OCI-LY3 (cell line): ENCODE measurements around the gene SUCLA2.

Experiments
- H2AFZ ChIP-seq: fragments of 200-600, 300-600 bp; shearing (Covaris generic); 2 replicates; pipeline ENCODE4 v1.6.0; 2014; ENCODE audit warnings: antibody characterized with exemption, low read depth, low read length
- H3K27ac ChIP-seq: fragments of 200-600, 300-600 bp; sonication (generic); 2 replicates; pipeline ENCODE4 v1.5.1; 2014; ENCODE audit warnings: mild to moderate bottlenecking, low read length, moderate library complexity, mixed read lengths
- H3K27me3 ChIP-seq: fragments of 200-600, 300-600 bp; sonication (generic); 2 replicates; pipeline ENCODE4 v1.6.1; 2014; ENCODE audit warnings: low read depth, low read length, mixed read lengths
- H3K36me3 ChIP-seq: fragments of 200-600, 300-600 bp; sonication (generic); replicated peaks from 2 replicates; pipeline ENCODE3; 2014; ENCODE audit warnings: low read depth, low read length, mixed read lengths
- H3K4me1 ChIP-seq: fragments of 300-600, 200-600 bp; sonication (generic); 2 replicates; pipeline ENCODE4 v1.6.1; 2014; ENCODE audit warnings: low read length, mixed read lengths
- H3K4me2 ChIP-seq: fragments of 200-600, 300-600 bp; sonication (generic); 2 replicates; pipeline ENCODE4 v1.6.1; 2014; ENCODE audit warnings: low read length, mixed read lengths
- H3K4me3 ChIP-seq: fragments of 300-600, 200-600 bp; sonication (generic); 2 replicates; pipeline ENCODE4 v1.5.1; 2014; ENCODE audit warnings: antibody characterized with exemption, mild to moderate bottlenecking, low read length, moderate library complexity
- H3K79me2 ChIP-seq: fragments of 300-600, 200-600 bp; shearing (Covaris generic); 2 replicates; pipeline ENCODE4 v1.6.1; 2014; ENCODE audit warnings: mild to moderate bottlenecking, low read length, mixed read lengths
- H3K9ac ChIP-seq: fragments of 300-600, 200-600 bp; shearing (Covaris generic); 2 replicates; pipeline ENCODE4 v1.6.0; 2014; ENCODE audit warnings: mild to moderate bottlenecking, low read length, moderate library complexity
- H3K9me3 ChIP-seq: fragments of 200-600, 300-600 bp; shearing (Covaris generic); 2 replicates; pipeline ENCODE4 v1.6.1; 2014; ENCODE audit warnings: low read length, mixed read lengths; ENCODE audit not compliant: insufficient read depth
- H4K20me1 ChIP-seq: fragments of 200-600, 300-600 bp; sonication (generic); 2 replicates; pipeline ENCODE4 v1.6.1; 2016; ENCODE audit warnings: low read length, mixed read lengths; ENCODE audit not compliant: insufficient read depth
- EZH2phosphoT487 ChIP-seq: fragments of 200-600 bp; shearing (Covaris generic); IDR thresholded peaks from 2 replicates; pipeline ENCODE4 v1.6.1; 2018; ENCODE audit warnings: antibody characterized with exemption, mixed run types, low read depth
- TF ChIP-seq, protein P1 (sequence below): fragments of 200-600, 300-600 bp; sonication (generic); IDR thresholded peaks from 2 replicates; pipeline ENCODE4 v1.5.1; 2014; ENCODE audit warnings: antibody characterized with exemption, low read length, low read depth

Gene SUCLA2

DNA sequence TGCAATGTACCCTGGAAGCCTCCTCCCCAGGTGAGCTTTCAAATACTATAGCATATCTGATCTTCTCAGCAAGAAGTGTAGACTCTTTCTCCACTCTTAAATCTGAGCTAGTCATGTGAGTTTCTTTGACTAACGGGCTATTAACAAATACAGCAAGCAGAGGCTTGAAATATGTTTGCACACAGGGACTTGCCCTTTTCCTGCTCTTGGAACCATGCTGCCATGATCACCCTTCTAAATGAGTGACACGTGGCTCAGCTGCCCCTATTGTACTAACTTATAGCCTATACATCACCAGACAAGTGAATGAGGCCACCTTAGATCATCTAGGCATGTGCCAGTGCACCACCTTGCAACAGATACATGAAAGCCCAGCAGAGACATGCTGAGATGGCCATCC lies 13.3 kb upstream of the SUCLA2 start:
- Histone ChIP-seq H3K4me3 (no peak overlapping the region), H3K79me2 (no peaks in the 10 kb centered on the region), H3K4me2 (no peak overlapping the region), H2AFZ (no peak overlapping the region), H3K27me3 (no peaks in the 10 kb centered on the region), H3K9me3 (no peaks in the 10 kb centered on the region), H3K36me3 (peaks cover 3% of the 10 kb centered on the region), H3K9ac (no peak overlapping the region), H4K20me1 (no peaks in the 10 kb centered on the region), H3K4me1 (no peaks in the 10 kb centered on the region), H3K27ac (no peak overlapping the region)
- TF ChIP-seq EZH2phosphoT487, result no peak
- TF ChIP-seq, protein P1, sequence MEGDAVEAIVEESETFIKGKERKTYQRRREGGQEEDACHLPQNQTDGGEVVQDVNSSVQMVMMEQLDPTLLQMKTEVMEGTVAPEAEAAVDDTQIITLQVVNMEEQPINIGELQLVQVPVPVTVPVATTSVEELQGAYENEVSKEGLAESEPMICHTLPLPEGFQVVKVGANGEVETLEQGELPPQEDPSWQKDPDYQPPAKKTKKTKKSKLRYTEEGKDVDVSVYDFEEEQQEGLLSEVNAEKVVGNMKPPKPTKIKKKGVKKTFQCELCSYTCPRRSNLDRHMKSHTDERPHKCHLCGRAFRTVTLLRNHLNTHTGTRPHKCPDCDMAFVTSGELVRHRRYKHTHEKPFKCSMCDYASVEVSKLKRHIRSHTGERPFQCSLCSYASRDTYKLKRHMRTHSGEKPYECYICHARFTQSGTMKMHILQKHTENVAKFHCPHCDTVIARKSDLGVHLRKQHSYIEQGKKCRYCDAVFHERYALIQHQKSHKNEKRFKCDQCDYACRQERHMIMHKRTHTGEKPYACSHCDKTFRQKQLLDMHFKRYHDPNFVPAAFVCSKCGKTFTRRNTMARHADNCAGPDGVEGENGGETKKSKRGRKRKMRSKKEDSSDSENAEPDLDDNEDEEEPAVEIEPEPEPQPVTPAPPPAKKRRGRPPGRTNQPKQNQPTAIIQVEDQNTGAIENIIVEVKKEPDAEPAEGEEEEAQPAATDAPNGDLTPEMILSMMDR, result no peak

DNA sequence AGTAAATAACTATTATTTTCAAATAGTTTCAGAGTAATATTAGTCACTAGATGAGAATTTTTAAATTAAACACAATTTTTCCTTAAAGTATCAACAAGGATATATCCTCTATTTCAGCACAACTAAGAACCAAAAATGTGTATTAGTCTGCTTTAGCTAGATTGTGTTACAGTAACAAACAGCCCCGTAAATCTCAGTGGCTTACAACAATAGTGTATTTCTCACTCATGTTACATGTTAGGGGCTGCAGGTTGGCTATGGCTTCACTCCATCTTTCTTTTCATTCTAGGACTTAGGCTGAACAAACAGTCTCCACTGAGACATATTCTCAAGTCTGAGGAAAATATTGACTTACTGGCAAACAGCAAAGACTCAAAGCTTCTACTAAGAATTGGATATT lies 11.6 kb upstream of the SUCLA2 start:
- H3K9ac ChIP-seq, result no peak overlapping the region
- H3K36me3 ChIP-seq, result peaks cover 3% of the 10 kb centered on the region
- no peak overlapping the region for H3K27ac ChIP-seq
- no peaks in the 10 kb centered on the region for H3K79me2 ChIP-seq
- no peaks in the 10 kb centered on the region for H4K20me1 ChIP-seq
- H3K9me3 ChIP-seq, result no peaks in the 10 kb centered on the region
- no peaks in the 10 kb centered on the region for H3K4me1 ChIP-seq
- no peak for TF ChIP-seq EZH2phosphoT487
- H3K4me2 ChIP-seq, result no peak overlapping the region
- no peaks in the 10 kb centered on the region for H3K27me3 ChIP-seq
- no peak overlapping the region for H3K4me3 ChIP-seq
- no peak overlapping the region for H2AFZ ChIP-seq

DNA sequence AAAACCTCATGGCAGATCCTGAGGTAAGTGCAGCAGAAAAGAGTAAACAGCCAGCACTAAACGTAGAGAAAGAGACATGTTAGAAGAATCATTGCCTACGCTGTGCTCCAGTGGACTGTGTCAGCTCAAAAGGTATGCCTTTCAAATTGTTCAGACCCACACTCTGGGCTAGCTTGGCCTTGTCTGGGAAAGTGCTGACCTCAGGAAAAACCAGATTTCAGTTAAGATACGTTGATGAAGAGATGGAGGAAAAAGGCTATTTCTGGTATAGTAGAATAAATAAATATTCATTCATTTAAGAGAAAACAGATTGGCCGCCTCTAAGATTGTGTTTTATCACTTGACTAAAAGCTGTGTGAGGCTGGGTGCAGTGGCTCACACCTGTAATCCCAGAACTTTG lies 9.6 kb upstream of the SUCLA2 start:
- Histone ChIP-seq H3K4me3 (no peak overlapping the region), H3K9ac (no peak overlapping the region), H3K4me2 (no peak overlapping the region), H3K27ac (no peak overlapping the region), H4K20me1 (no peaks in the 10 kb centered on the region), H2AFZ (no peak overlapping the region), H3K4me1 (no peaks in the 10 kb centered on the region), H3K36me3 (peaks cover 3% of the 10 kb centered on the region), H3K79me2 (no peaks in the 10 kb centered on the region), H3K27me3 (no peaks in the 10 kb centered on the region), H3K9me3 (no peaks in the 10 kb centered on the region)
- TF ChIP-seq EZH2phosphoT487, result no peak

DNA sequence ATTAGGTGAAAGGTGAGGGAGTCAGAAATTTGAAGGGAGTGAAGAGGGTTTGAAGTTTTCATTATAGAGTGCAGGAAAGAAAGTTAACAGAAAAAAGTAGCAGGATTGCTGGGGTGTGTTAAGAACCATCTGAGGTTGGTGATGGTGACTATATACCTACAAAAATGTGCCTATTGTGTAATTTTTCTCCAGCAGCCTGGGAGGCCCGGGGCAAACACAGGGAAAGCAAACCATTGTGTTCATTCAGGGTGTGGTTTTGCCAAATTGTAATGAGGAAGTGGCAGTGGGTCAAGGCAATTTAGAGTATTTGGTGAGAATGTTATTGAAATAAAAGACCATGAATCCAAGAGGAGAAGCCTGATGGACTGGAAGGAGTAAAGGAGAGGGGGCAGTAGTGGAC lies 8.2 kb upstream of the SUCLA2 start:
- Histone ChIP-seq H3K27ac (no peak overlapping the region), H3K4me3 (no peak overlapping the region), H3K79me2 (no peaks in the 10 kb centered on the region), H3K36me3 (peaks cover 3% of the 10 kb centered on the region), H3K27me3 (no peaks in the 10 kb centered on the region), H3K9ac (no peak overlapping the region), H3K4me2 (no peak overlapping the region), H4K20me1 (no peaks in the 10 kb centered on the region), H2AFZ (no peak overlapping the region), H3K9me3 (no peaks in the 10 kb centered on the region), H3K4me1 (no peaks in the 10 kb centered on the region)
- TF ChIP-seq, protein P1, result no peak
- no peak for TF ChIP-seq EZH2phosphoT487

DNA sequence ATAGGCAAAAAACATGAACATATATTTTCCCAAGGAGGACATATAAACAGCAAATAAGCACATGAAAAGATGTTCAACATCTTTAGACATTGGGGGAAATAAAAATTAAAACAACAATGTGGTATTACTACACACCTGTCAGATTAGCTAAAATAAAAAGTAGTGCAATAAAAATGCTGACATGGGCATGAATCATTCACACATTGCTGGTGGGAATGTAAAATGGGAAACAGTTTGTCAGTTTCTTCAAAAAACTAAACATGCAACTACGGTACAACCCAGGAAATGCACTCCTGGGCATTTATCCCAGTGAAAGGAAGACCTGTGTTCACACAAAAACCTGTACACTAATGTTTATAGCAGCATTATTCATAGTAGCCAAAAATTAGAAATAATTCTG lies 5.3 kb upstream of the SUCLA2 start:
- H3K4me3 ChIP-seq, result no peak overlapping the region
- TF ChIP-seq EZH2phosphoT487, result no peak
- TF ChIP-seq, protein P1, result no peak
- H2AFZ ChIP-seq, result no peak overlapping the region
- H3K9me3 ChIP-seq, result no peaks in the 10 kb centered on the region
- peaks cover 3% of the 10 kb centered on the region; the same call in 1 of the 2 replicates for H3K4me1 ChIP-seq
- H3K79me2 ChIP-seq, result no peaks in the 10 kb centered on the region
- H3K4me2 ChIP-seq, result no peak overlapping the region
- H4K20me1 ChIP-seq, result no peaks in the 10 kb centered on the region
- H3K27me3 ChIP-seq, result no peaks in the 10 kb centered on the region
- no peaks in the 10 kb centered on the region for H3K36me3 ChIP-seq
- H3K9ac ChIP-seq, result no peak overlapping the region
- no peak overlapping the region for H3K27ac ChIP-seq
